H1 (cell line): ENCODE data around the gene HMX1. TPM values are rescaled to one million over a fixed set of nuclear protein-coding genes. Genes with fewer than 3 reads are reported as not detected.

Experiments used
- CTCF ChIA-PET: fragments of 300-600 bp; sonication (Branson Sonifier 250); formaldehyde crosslinking; loops from one replicate; lab custom pipeline; 2021; ENCODE audit not compliant: partially characterized antibody; lab: Charles Lee
- POLR2A ChIA-PET: fragments of 300-600 bp; sonication (Branson Sonifier 250); formaldehyde crosslinking; loops from one replicate; lab custom pipeline; 2021; ENCODE audit warnings: inconsistent platforms; ENCODE audit not compliant: partially characterized antibody; lab: Charles Lee
- DNase-seq, 2 experiments: peaks; one replicate each; pipeline versions ENCODE4 v3.0.0 to v3.0.0-alpha.2; 2010 to 2022; ENCODE audit warnings: low spot score in 2 of 2, low read depth in 1 of 2, mixed read lengths in 1 of 2
- FAIRE-seq: peaks from 2 replicates; lab custom pipeline; 2011; peaks lifted over from hg19 to GRCh38; lab: Jason Lieb, UNC
- H2AFZ ChIP-seq: 2 replicates; pipeline ENCODE4 v1.8.1; 2012; ENCODE audit warnings: low read length, inconsistent platforms
- H2AK5ac ChIP-seq: 2 replicates; pipeline ENCODE4 v1.6.1; 2013; ENCODE audit warnings: low read depth, low read length
- H2BK120ac ChIP-seq: replicated peaks from 2 replicates; pipeline ENCODE3; 2013; ENCODE audit warnings: low read depth, low read length, inconsistent platforms
- H2BK12ac ChIP-seq: 2 replicates; pipeline ENCODE4 v1.6.1; 2013; ENCODE audit warnings: low read depth, low read length
- H2BK15ac ChIP-seq: 2 replicates; pipeline ENCODE4 v1.6.1; 2013; ENCODE audit warnings: low read length
- H2BK20ac ChIP-seq: 2 replicates; pipeline ENCODE4 v1.6.1; 2013; ENCODE audit warnings: low read length
- H2BK5ac ChIP-seq: 2 replicates; pipeline ENCODE4 v1.6.1; 2013; ENCODE audit warnings: low read depth, low read length
- H3K14ac ChIP-seq: 2 replicates; pipeline ENCODE4 v1.6.1; 2013; ENCODE audit warnings: inconsistent platforms; ENCODE audit not compliant: insufficient read length
- H3K18ac ChIP-seq: 2 replicates; pipeline ENCODE4 v1.6.1; 2013; ENCODE audit warnings: low read length; ENCODE audit errors: extremely low read depth
- H3K23ac ChIP-seq: 2 replicates; pipeline ENCODE4 v1.6.1; 2013; ENCODE audit warnings: inconsistent platforms; ENCODE audit not compliant: insufficient read length
- H3K23me2 ChIP-seq: 2 replicates; pipeline ENCODE4 v1.6.1; 2013; ENCODE audit warnings: low read depth, low read length
- H3K27ac ChIP-seq: 2 replicates; pipeline ENCODE4 v1.6.1; 2011; ENCODE audit warnings: low read depth, low read length, inconsistent platforms
- H3K27me3 ChIP-seq, 4 experiments: replicated peaks in 1 of 4; 1 replicate in 1 of 4; 2 replicates in 3 of 4; pipeline versions ENCODE4 v1.6.1 to v1.8.1; 2011 to 2013; ENCODE audit warnings: low read length in 3 of 4, mild to moderate bottlenecking in 3 of 4, inconsistent platforms in 2 of 4, mixed read lengths in 2 of 4, moderate library complexity in 1 of 4; ENCODE audit not compliant: control insufficient read depth in 3 of 4, insufficient read depth in 3 of 4; ENCODE audit errors: extremely low read depth in 1 of 4
- H3K36me3 ChIP-seq, 4 experiments: 2 replicates each; pipeline versions ENCODE4 v1.6.1 to v1.8.1; 2011 to 2013; ENCODE audit warnings: mild to moderate bottlenecking in 4 of 4, low read length in 3 of 4, moderate library complexity in 2 of 4, control low read depth in 1 of 4, inconsistent platforms in 1 of 4; ENCODE audit not compliant: insufficient read depth in 4 of 4, control insufficient read depth in 2 of 4
- H3K4ac ChIP-seq: replicated peaks from 2 replicates; pipeline ENCODE3; 2013; ENCODE audit warnings: low read length, low read depth, mixed read lengths, inconsistent platforms; ENCODE audit not compliant: insufficient read length
- H3K4me1 ChIP-seq, 4 experiments: replicated peaks in 1 of 4; 1 replicate in 1 of 4; 2 replicates in 3 of 4; pipeline versions ENCODE4 v1.6.1 to v1.8.1; 2011 to 2013; ENCODE audit warnings: low read length in 3 of 4, inconsistent platforms in 2 of 4, mixed read lengths in 1 of 4; ENCODE audit not compliant: insufficient read depth in 4 of 4, control insufficient read depth in 3 of 4
- H3K4me2 ChIP-seq, 2 experiments: 2 replicates each; pipeline versions ENCODE4 v1.6.1 to v1.8.1; 2011 to 2013; ENCODE audit warnings: low read depth in 2 of 2, low read length in 2 of 2, control low read depth in 1 of 2, inconsistent platforms in 1 of 2, mild to moderate bottlenecking in 1 of 2; ENCODE audit not compliant: insufficient read depth in 1 of 2
- H3K4me3 ChIP-seq, 4 experiments: fragments of 200-600, 300-600 bp in 1 of 4; sonication (generic), shearing (Covaris generic), sonication (Bioruptor Twin) in 1 of 4; 2 replicates each; pipeline versions ENCODE4 v1.5.1 to v1.8.1; 2011 to 2016; ENCODE audit warnings: low read length in 4 of 4, low read depth in 3 of 4, control low read depth in 2 of 4, inconsistent platforms in 2 of 4, mild to moderate bottlenecking in 2 of 4, mixed read lengths in 1 of 4, moderate library complexity in 1 of 4; ENCODE audit not compliant: insufficient read depth in 2 of 4; ENCODE audit errors: extremely low read depth in 1 of 4
- H3K56ac ChIP-seq: replicated peaks from 2 replicates; pipeline ENCODE3; 2013; ENCODE audit warnings: low read depth, mild to moderate bottlenecking, mixed read lengths, low read length, inconsistent platforms; ENCODE audit not compliant: insufficient read length
- H3K79me1 ChIP-seq: 2 replicates; pipeline ENCODE4 v1.6.1; 2013; ENCODE audit warnings: low read depth, low read length, control low read depth
- H3K79me2 ChIP-seq, 2 experiments: 2 replicates each; pipeline versions ENCODE4 v1.6.1 to v1.8.1; 2012 to 2013; ENCODE audit warnings: low read length in 2 of 2, mild to moderate bottlenecking in 2 of 2, inconsistent platforms in 1 of 2; ENCODE audit not compliant: insufficient read depth in 2 of 2, control insufficient read depth in 1 of 2
- H3K9ac ChIP-seq, 4 experiments: replicated peaks in 1 of 4; 1 replicate in 1 of 4; 2 replicates in 3 of 4; pipeline versions ENCODE4 v1.6.1 to v1.8.1; 2011 to 2013; ENCODE audit warnings: low read depth in 3 of 4, low read length in 3 of 4, control low read depth in 2 of 4, mild to moderate bottlenecking in 2 of 4, moderate library complexity in 2 of 4, inconsistent platforms in 1 of 4; ENCODE audit errors: extremely low read depth in 1 of 4
- H3K9me3 ChIP-seq, 2 experiments: 2 replicates each; pipeline versions ENCODE4 v1.6.1 to v1.8.1; 2012 to 2013; ENCODE audit warnings: mild to moderate bottlenecking in 2 of 2, moderate library complexity in 2 of 2, control low read depth in 1 of 2, inconsistent platforms in 1 of 2, low read depth in 1 of 2, low read length in 1 of 2, mixed read lengths in 1 of 2; ENCODE audit not compliant: insufficient read depth in 2 of 2
- H4K20me1 ChIP-seq, 2 experiments: replicated peaks in 1 of 2; 2 replicates each; pipeline versions ENCODE3 to v1.8.1; 2011 to 2013; ENCODE audit warnings: inconsistent platforms in 2 of 2, low read length in 2 of 2, mild to moderate bottlenecking in 1 of 2; ENCODE audit not compliant: insufficient read depth in 2 of 2, control insufficient read depth in 1 of 2
- H4K5ac ChIP-seq: 2 replicates; pipeline ENCODE4 v1.6.1; 2013; ENCODE audit warnings: low read length, low read depth, mixed read lengths, inconsistent platforms; ENCODE audit not compliant: insufficient read length
- H4K8ac ChIP-seq: 2 replicates; pipeline ENCODE4 v1.8.0; 2013; ENCODE audit warnings: mild to moderate bottlenecking, moderate library complexity, low read length, inconsistent platforms; ENCODE audit not compliant: insufficient read depth; ENCODE audit errors: extremely low read depth
- H4K91ac ChIP-seq: replicated peaks from 2 replicates; pipeline ENCODE3; 2013; ENCODE audit warnings: low read length, mixed read lengths, inconsistent platforms; ENCODE audit not compliant: insufficient read length
- BCL11A ChIP-seq, 2 experiments: IDR thresholded peaks; one replicate each; pipeline ENCODE4 v1.6.1; 2011; ENCODE audit warnings: low read depth in 2 of 2, low read length in 2 of 2, mild to moderate bottlenecking in 2 of 2
- BRCA1 ChIP-seq: IDR thresholded peaks from 2 replicates; pipeline ENCODE4 v1.6.1; 2012; ENCODE audit warnings: low read depth, low read length, improper control_type of control experiment
- CHD1 ChIP-seq: IDR thresholded peaks from 2 replicates; pipeline ENCODE4 v1.6.1; 2012; ENCODE audit warnings: low read depth, low read length, improper control_type of control experiment
- CREB1 ChIP-seq: IDR thresholded peaks from 2 replicates; pipeline ENCODE4 v1.6.1; 2012; ENCODE audit warnings: inconsistent platforms
- FOSL1 ChIP-seq: IDR thresholded peaks from 2 replicates; pipeline ENCODE4 v1.6.1; 2011; ENCODE audit warnings: mild to moderate bottlenecking, low read depth, low read length, moderate library complexity; ENCODE audit not compliant: insufficient read depth
- JUND ChIP-seq: IDR thresholded peaks from 2 replicates; pipeline ENCODE4 v1.6.1; 2011; ENCODE audit warnings: mild to moderate bottlenecking, improper control_type of control experiment, low read length
- KDM4A ChIP-seq: IDR thresholded peaks from one replicate; pipeline ENCODE4 v1.7.1; 2012; ENCODE audit warnings: low read depth, mild to moderate bottlenecking, moderate library complexity, low read length, inconsistent platforms; ENCODE audit not compliant: severe bottlenecking
- RFX5 ChIP-seq: IDR thresholded peaks from 2 replicates; pipeline ENCODE4 v1.6.1; 2011; ENCODE audit warnings: low read depth, low read length, improper control_type of control experiment, borderline replicate concordance
- SIRT6 ChIP-seq: IDR thresholded peaks from one replicate; pipeline ENCODE4 v1.7.1; 2012; ENCODE audit warnings: low read length, inconsistent platforms
- SRF ChIP-seq: IDR thresholded peaks from 2 replicates; pipeline ENCODE4 v1.6.1; 2011; ENCODE audit warnings: mild to moderate bottlenecking, low read depth, low read length, moderate library complexity
- TBP ChIP-seq: IDR thresholded peaks from 2 replicates; pipeline ENCODE4 v1.6.1; 2011; ENCODE audit warnings: low read depth, low read length, improper control_type of control experiment
- WGBS, 2 experiments: shearing (Covaris generic) in 1 of 2; methylation state at CpG; one replicate each; pipeline versions ENCODE4 v1.1.6 to v1.1.7; 2013 to 2015; ENCODE audit warnings: low lambda C conversion rate in 2 of 2, mixed read lengths in 2 of 2, inconsistent platforms in 1 of 2, low coverage in 1 of 2, missing lambda C conversion rate in 1 of 2; ENCODE audit not compliant: insufficient replicate concordance in 2 of 2, insufficient coverage in 1 of 2, insufficient read length in 1 of 2; ENCODE audit errors: extremely low coverage in 1 of 2, missing lambda C conversion rate in 1 of 2; 5-methylcytosine and 5-hydroxymethylcytosine counted together
- polyA plus RNA-seq, 7 experiments: library from polyadenylated mRNA; depleted of rRNA in 3 of 7; stranded (reverse) in 5 of 7; unstranded in 2 of 7; fragments of >200 nt in 5 of 7; fragments of 200-250 nt in 2 of 7; gene quantifications; 1 replicate in 5 of 7; 2 replicates in 1 of 7; 4 replicates in 1 of 7; pipeline versions ENCODE4 v1.2.1 to v1.2.3, GENCODE V29; 2011 to 2013; ENCODE audit warnings: missing spikeins in 2 of 7, mixed read lengths in 2 of 7
- total RNA-seq: library from RNA; stranded (reverse); fragmentation: NEBNext Ultra II Directional; extraction: Animal tissue kit (Norgen Biotek cat#: 25700); gene quantifications from 2 replicates; pipeline ENCODE4 v1.2.1, GENCODE V29; 2021
- TF ChIP-seq, protein P1 (sequence below): IDR thresholded peaks from 2 replicates; pipeline ENCODE4 v1.6.1; 2012; ENCODE audit warnings: inconsistent platforms

The HMX1 gene
- total and polyA plus RNA-seq, 2 of the 8 experiments (the other 6 are each of a cell fraction or from before 2014, with no cell fraction given), result 0.26 TPM; not detected in 1

DNA sequence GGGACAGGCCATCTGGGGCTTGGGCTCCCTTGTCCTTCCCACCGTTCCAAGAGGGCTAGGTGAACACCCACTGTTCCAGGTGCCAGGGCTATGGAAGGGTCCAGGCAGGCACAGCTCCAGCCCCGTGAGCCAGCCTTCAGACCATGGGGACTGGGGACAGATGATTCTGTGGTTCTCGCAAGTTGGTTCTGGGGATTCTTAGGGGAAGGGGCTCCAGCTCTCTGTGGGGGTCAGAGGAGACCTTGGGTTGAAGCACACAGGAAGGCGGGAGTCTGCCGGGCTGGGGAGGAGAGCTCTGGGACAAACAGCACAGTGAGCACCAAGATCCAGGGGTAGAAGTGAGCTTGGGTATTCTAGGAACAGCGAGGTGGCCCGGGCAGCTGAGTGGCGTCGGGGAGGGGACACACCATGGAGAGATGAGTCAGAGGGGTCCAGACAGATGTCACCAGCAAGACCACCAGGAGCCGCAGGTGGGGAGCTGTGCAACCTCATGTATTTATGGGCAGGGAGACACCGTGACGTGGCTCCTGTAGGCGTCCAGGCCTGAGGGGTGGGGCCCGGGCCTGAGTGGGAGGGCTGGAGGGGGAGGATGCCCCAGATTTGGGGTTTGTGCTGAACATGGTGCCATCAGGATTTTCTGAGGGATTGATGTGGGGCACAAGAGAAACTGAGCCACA lies 48.8 kb upstream of the HMX1 start:
- Histone ChIP-seq H3K27ac (no peak overlapping the region), H3K23me2 (no peaks in the 10 kb centered on the region), H3K79me2 (no peaks in the 10 kb centered on the region), H2BK20ac (no peak overlapping the region), H2BK15ac (no peak overlapping the region), H3K79me1 (no peaks in the 10 kb centered on the region), H3K14ac (no peak overlapping the region), H4K20me1 (no peaks in the 10 kb centered on the region), H3K56ac (no peak overlapping the region), H3K36me3 (no peaks in the 10 kb centered on the region), H3K4me3 (no peak overlapping the region), H3K4ac (no peak overlapping the region), H2AK5ac (no peak overlapping the region), H3K18ac (no peak overlapping the region), H3K23ac (no peak overlapping the region), H2BK120ac (no peak overlapping the region), H3K4me2 (no peak overlapping the region), H2BK12ac (no peak overlapping the region), H2AFZ (no peak overlapping the region), H3K27me3 (peaks cover 0 to 13% (median 5%) of the 10 kb centered on the region in 4 experiments; a peak in 2 of 7 replicates), H4K5ac (no peak overlapping the region), H2BK5ac (no peak overlapping the region), H3K4me1 (no peaks in the 10 kb centered on the region), H4K91ac (no peak overlapping the region), H3K9ac (no peak overlapping the region), H4K8ac (no peak overlapping the region), H3K9me3 (peaks cover 33 to 34% of the 10 kb centered on the region in 2 experiments)
- WGBS, 2 experiments, result 84% methylated on average over 13 of the region's 14 CpGs; no CpG with 5 or more reads in 1 of the 2 experiments
- ChIA-PET CTCF (interaction anchor here (0.6 to 1.3 kb wide), 3 partner anchors 13 to 245 kb away, joined by 3 to 4 read pairs (median 3); no protein-coding TSS in a partner anchor), POLR2A (no interaction called here)
- DNase-seq, result no peak
- no peak for FAIRE-seq
- TF ChIP-seq FOSL1 (no peak), BRCA1 (no peak), CHD1 (no peak), RFX5 (no peak), TBP (no peak), JUND (no peak), SIRT6 (no peak), CREB1 (no peak), KDM4A (no peak), SRF (no peak), BCL11A (IDR thresholded peaks at IDR 0.05; ENCODE audit: low read depth in 2 of 2, low read length in 2 of 2) (no peak)
- TF ChIP-seq, protein P1, sequence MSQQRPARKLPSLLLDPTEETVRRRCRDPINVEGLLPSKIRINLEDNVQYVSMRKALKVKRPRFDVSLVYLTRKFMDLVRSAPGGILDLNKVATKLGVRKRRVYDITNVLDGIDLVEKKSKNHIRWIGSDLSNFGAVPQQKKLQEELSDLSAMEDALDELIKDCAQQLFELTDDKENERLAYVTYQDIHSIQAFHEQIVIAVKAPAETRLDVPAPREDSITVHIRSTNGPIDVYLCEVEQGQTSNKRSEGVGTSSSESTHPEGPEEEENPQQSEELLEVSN, result no peak
